B cell (primary cell): ENCODE measurements around the gene CEACAM21. TPM values are rescaled to one million over a fixed set of nuclear protein-coding genes. Genes with fewer than 3 reads are reported as not detected.

Experiments used
- ATAC-seq: fragments of 200-7000 bp; cut with Tn5 transposase; one replicate; pipeline ENCODE4 v1.10.0; 2021; ENCODE audit warnings: low read depth, mild to moderate bottlenecking, moderate number of reproducible peaks, moderate library complexity
- CTCF ChIA-PET: fragments of 350-600 bp; sonication (Branson Sonifier 250); formaldehyde crosslinking; loops from one replicate; lab custom pipeline; 2021; ENCODE audit warnings: antibody characterized with exemption, inconsistent platforms; lab: Charles Lee
- POLR2A ChIA-PET: fragments of 350-600 bp; sonication (Branson Sonifier 250); formaldehyde crosslinking; loops from one replicate; lab custom pipeline; 2021; ENCODE audit warnings: antibody characterized with exemption; lab: Charles Lee
- DNase-seq: peaks from one replicate; pipeline ENCODE4 v3.0.0; 2013
- H2AFZ ChIP-seq: 2 replicates; pipeline ENCODE4 v1.6.1; 2012; ENCODE audit warnings: mild to moderate bottlenecking, low read depth, low read length; ENCODE audit not compliant: insufficient read depth, poor library complexity, severe bottlenecking
- H3K27ac ChIP-seq, 2 donors: 1 replicate in 1 of 2; 2 replicates in 1 of 2; pipeline ENCODE4 v1.5.1; 2012 to 2013; ENCODE audit warnings: low read length in 2 of 2, mild to moderate bottlenecking in 2 of 2, moderate library complexity in 1 of 2
- H3K27me3 ChIP-seq, 4 experiments: fragments of 200-600 bp in 1 of 4; sonication (generic) in 1 of 4; replicated peaks in 1 of 4; 1 replicate in 2 of 4; 2 replicates in 2 of 4; pipeline versions ENCODE4 v1.6.1 to v1.7.0; 2013 to 2016; ENCODE audit warnings: low read length in 3 of 4, mild to moderate bottlenecking in 2 of 4, mixed read lengths in 1 of 4, moderate library complexity in 1 of 4; ENCODE audit not compliant: insufficient read depth in 4 of 4, control insufficient read depth in 3 of 4; ENCODE audit errors: control extremely low read depth in 1 of 4
- H3K36me3 ChIP-seq, 2 experiments: replicated peaks in 1 of 2; 1 replicate in 1 of 2; 2 replicates in 1 of 2; pipeline versions ENCODE4 v1.6.1 to v1.7.1; 2013; ENCODE audit warnings: low read length in 1 of 2; ENCODE audit not compliant: insufficient read depth in 2 of 2, control insufficient read depth in 1 of 2; ENCODE audit errors: control extremely low read depth in 1 of 2, extremely low read depth in 1 of 2
- H3K4me1 ChIP-seq, 2 donors: fragments of 200-600 bp in 1 of 2; sonication (generic) in 1 of 2; 1 replicate in 1 of 2; 2 replicates in 1 of 2; pipeline versions ENCODE4 v1.5.1 to v1.6.1; 2013 to 2017; ENCODE audit warnings: low read length in 2 of 2; ENCODE audit not compliant: control insufficient read depth in 2 of 2, insufficient read depth in 2 of 2
- H3K4me2 ChIP-seq: replicated peaks from 2 replicates; pipeline ENCODE3; 2012; ENCODE audit warnings: mild to moderate bottlenecking, low read depth, low read length; ENCODE audit not compliant: poor library complexity, severe bottlenecking
- H3K4me3 ChIP-seq, 5 experiments: fragments of 200-600 bp in 1 of 5; sonication (generic) in 1 of 5; 1 replicate in 3 of 5; 2 replicates in 2 of 5; pipeline versions ENCODE4 v1.5.1 to v1.7.0; 2011 to 2016; ENCODE audit warnings: low read length in 4 of 5, mild to moderate bottlenecking in 4 of 5, low read depth in 2 of 5, control low read depth in 1 of 5, moderate library complexity in 1 of 5; ENCODE audit not compliant: insufficient read depth in 1 of 5; ENCODE audit errors: control extremely low read depth in 1 of 5, extremely low read depth in 1 of 5
- H3K79me2 ChIP-seq: fragments of 200-600 bp; sonication (generic); one replicate; pipeline ENCODE4 v1.6.0; 2016; ENCODE audit warnings: low read length; ENCODE audit not compliant: control insufficient read depth, insufficient read depth
- H3K9ac ChIP-seq: fragments of 200-600 bp; sonication (generic); 2 replicates; pipeline ENCODE4 v1.6.1; 2017; ENCODE audit warnings: mild to moderate bottlenecking, low read length, moderate library complexity
- H3K9me3 ChIP-seq, 3 donors: one replicate each; pipeline versions ENCODE4 v1.6.1 to v1.7.1; 2013; ENCODE audit warnings: low read length in 2 of 3; ENCODE audit not compliant: control insufficient read depth in 2 of 3, insufficient read depth in 1 of 3; ENCODE audit errors: control extremely low read depth in 1 of 3
- H4K20me1 ChIP-seq: 2 replicates; pipeline ENCODE4 v1.6.0; 2012; ENCODE audit warnings: mild to moderate bottlenecking, low read length; ENCODE audit not compliant: insufficient read depth, control insufficient read depth, poor library complexity, severe bottlenecking
- H3K27ac Mint-ChIP-seq: one replicate; pipeline ENCODE4 v1.8.0; 2021; ENCODE audit warnings: mixed read lengths
- H3K27me3 Mint-ChIP-seq: one replicate; pipeline ENCODE4 v1.8.0; 2021; ENCODE audit warnings: mixed read lengths
- H3K4me1 Mint-ChIP-seq: one replicate; pipeline ENCODE4 v1.8.0; 2021; ENCODE audit warnings: mixed read lengths
- H3K4me3 Mint-ChIP-seq: one replicate; pipeline ENCODE4 v1.8.0; 2021; ENCODE audit warnings: mixed read lengths
- H3K9me3 Mint-ChIP-seq: one replicate; pipeline ENCODE4 v1.8.0; 2022; ENCODE audit warnings: mixed read lengths; ENCODE audit not compliant: insufficient read depth
- EZH2 ChIP-seq: IDR thresholded peaks from 2 replicates; pipeline ENCODE4 v1.6.1; 2012; ENCODE audit warnings: borderline replicate concordance, low read depth, mild to moderate bottlenecking, moderate library complexity, low read length; ENCODE audit not compliant: insufficient read depth, poor library complexity, severe bottlenecking
- WGBS: methylation state at CpG from one replicate; pipeline ENCODE4 v1.1.5; 2013; ENCODE audit warnings: missing lambda C conversion rate; ENCODE audit not compliant: insufficient coverage; 5-methylcytosine and 5-hydroxymethylcytosine counted together
- intact Hi-C: fragments of 100-400 bp; cut with micrococcal nuclease; formaldehyde crosslinking; loops from one replicate; pipeline ENCODE4 v1.10.0; 2022
- polyA plus RNA-seq: library from polyadenylated mRNA; depleted of rRNA; stranded (reverse); fragments of >200 nt; gene quantifications from 2 replicates; pipeline ENCODE4 v1.2.3, GENCODE V29; 2012
- total RNA-seq, 2 donors: library from RNA; stranded (reverse); fragments of 120-200 nt in 1 of 2; gene quantifications; 1 replicate in 1 of 2; 2 replicates in 1 of 2; pipeline versions ENCODE4 v1.2.3 to v1.2.4, GENCODE V29; 2013 to 2022
- TF ChIP-seq, protein P1 (sequence below): fragments of 200-600 bp; IDR thresholded peaks from one replicate; pipeline ENCODE4 v1.8.0; 2022; ENCODE audit warnings: antibody characterized with exemption, mild to moderate bottlenecking

Gene CEACAM21
- total and polyA plus RNA-seq, 2 donors (not counting 1 experiment from before 2014, with no cell fraction given), result 18.9 to 27.3 TPM

DNA sequence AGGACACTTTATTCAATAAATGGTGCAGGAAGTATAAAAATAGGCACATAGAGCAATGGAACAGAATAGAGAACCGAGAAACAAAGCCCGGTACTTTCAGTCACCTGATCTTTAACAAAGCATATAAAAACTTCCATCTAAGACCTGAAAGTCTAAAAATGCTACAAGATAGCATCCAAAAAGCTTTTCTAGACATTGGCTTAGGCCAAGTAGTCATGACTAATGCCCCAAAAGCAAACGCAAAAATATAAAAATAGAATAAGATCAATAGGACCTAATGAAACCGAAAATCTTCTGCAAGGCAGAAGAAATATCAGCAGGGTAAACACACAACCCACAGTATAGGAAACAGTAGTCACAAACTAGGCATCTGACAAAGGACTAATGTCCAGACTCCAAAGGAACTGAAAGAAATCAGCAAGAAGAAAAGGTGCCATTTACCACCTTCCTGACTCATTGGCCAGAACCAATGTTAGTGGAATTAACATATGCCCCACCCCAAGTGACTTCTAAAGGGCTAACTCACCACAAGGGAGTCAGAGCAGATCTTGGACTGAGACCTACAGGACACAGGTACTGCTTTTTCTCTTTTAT, 40.8 kb upstream of the CEACAM21 start:
- DNase-seq, result peak; percentile 79
- H3K9me3 ChIP-seq, result peaks cover 0 to 28% (median 12%) of the 10 kb centered on the region in 3 donors
- H3K4me3 Mint-ChIP-seq, result peak overlapping the region; percentile 79
- H3K27ac Mint-ChIP-seq, result peak overlapping the region; percentile 95
- CTCF ChIA-PET, result interaction anchor here (1.0 to 16.4 kb wide), 5 partner anchors 12 to 95 kb away, joined by 3 to 549 read pairs (median 10); partner anchors contain the start of gene DMAC2
- peaks cover 71% of the 10 kb centered on the region for H3K4me1 Mint-ChIP-seq
- peak overlapping the region; percentile 49 for H3K9ac ChIP-seq
- WGBS, result 0% methylated on average over 1 of the region's 4 CpGs
- peak overlapping the region; percentile 79 to 87 for H3K27ac ChIP-seq
- no peaks in the 10 kb centered on the region for H3K36me3 ChIP-seq
- TF ChIP-seq EZH2, result no peak
- TF ChIP-seq, protein P1, sequence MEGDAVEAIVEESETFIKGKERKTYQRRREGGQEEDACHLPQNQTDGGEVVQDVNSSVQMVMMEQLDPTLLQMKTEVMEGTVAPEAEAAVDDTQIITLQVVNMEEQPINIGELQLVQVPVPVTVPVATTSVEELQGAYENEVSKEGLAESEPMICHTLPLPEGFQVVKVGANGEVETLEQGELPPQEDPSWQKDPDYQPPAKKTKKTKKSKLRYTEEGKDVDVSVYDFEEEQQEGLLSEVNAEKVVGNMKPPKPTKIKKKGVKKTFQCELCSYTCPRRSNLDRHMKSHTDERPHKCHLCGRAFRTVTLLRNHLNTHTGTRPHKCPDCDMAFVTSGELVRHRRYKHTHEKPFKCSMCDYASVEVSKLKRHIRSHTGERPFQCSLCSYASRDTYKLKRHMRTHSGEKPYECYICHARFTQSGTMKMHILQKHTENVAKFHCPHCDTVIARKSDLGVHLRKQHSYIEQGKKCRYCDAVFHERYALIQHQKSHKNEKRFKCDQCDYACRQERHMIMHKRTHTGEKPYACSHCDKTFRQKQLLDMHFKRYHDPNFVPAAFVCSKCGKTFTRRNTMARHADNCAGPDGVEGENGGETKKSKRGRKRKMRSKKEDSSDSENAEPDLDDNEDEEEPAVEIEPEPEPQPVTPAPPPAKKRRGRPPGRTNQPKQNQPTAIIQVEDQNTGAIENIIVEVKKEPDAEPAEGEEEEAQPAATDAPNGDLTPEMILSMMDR, result no peak
- ATAC-seq, result peak; percentile 50
- no peaks in the 10 kb centered on the region for H4K20me1 ChIP-seq
- H3K4me3 ChIP-seq, result peak overlapping the region; percentile 34 to 61 (median 48)
- H3K4me1 ChIP-seq, result peaks cover 69 to 74% of the 10 kb centered on the region in 2 donors
- H2AFZ ChIP-seq, result no peak overlapping the region
- intact Hi-C loops, result loop anchor here (1.0 kb wide), 4 partner anchors 14 to 86 kb away; no protein-coding TSS in a partner anchor
- H3K27me3 Mint-ChIP-seq, result no peaks in the 10 kb centered on the region
- H3K9me3 Mint-ChIP-seq, result peaks cover 4% of the 10 kb centered on the region
- H3K27me3 ChIP-seq, result no peaks in the 10 kb centered on the region
- H3K4me2 ChIP-seq, result peak overlapping the region; percentile 75
- H3K79me2 ChIP-seq, result peaks cover 46% of the 10 kb centered on the region
- POLR2A ChIA-PET, result no interaction called here

DNA sequence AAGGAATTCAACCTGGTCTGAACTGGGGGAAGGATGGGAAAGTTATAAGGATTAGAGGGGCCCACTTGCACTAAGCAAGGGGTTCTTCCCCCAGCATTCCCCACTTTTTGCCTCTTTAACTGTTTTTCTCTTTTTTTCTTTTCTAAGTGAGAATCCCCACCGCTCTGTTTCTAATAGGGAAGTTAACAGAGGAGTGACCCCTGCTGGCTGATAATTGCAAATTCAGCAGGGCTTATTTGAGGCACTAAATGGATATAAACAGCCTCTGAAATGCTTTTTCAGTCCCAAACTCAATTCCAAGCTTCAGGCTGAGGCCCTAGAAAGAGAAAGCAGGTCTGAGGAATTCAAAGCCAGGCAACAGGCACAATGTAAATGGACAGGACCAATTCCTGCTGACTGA, 38.2 kb upstream of the CEACAM21 start:
- Mint-ChIP-seq H3K4me1 (peaks cover 60% of the 10 kb centered on the region), H3K4me3 (peak overlapping the region; percentile 26), H3K9me3 (no peaks in the 10 kb centered on the region), H3K27me3 (no peaks in the 10 kb centered on the region), H3K27ac (peak overlapping the region; percentile 75)
- CTCF ChIA-PET, result interaction anchor here (0.6 to 16.4 kb wide), 6 partner anchors 8 to 334 kb away, joined by 3 to 549 read pairs (median 7); no protein-coding TSS in a partner anchor
- ATAC-seq, result no peak
- H3K9ac ChIP-seq, result no peak overlapping the region
- peaks cover 0 to 15% (median 5%) of the 10 kb centered on the region in 3 donors for H3K9me3 ChIP-seq
- no peak for TF ChIP-seq EZH2
- TF ChIP-seq, protein P1, result peak; percentile 49
- H3K79me2 ChIP-seq, result peaks cover 50% of the 10 kb centered on the region
- peak overlapping the region in 1 of 5 experiments; percentile 19 for H3K4me3 ChIP-seq
- no peaks in the 10 kb centered on the region for H3K36me3 ChIP-seq
- DNase-seq, result peak; percentile 51
- no peaks in the 10 kb centered on the region for H4K20me1 ChIP-seq
- intact Hi-C loops, result no loop called here
- H3K27me3 ChIP-seq, result no peaks in the 10 kb centered on the region
- peak overlapping the region in 1 of 2 donors; percentile 13 for H3K27ac ChIP-seq
- WGBS, result no CpG with 5 or more reads among the region's 1 CpG
- H3K4me2 ChIP-seq, result peak overlapping the region; percentile 18
- H2AFZ ChIP-seq, result no peak overlapping the region
- H3K4me1 ChIP-seq, result peaks cover 58% of the 10 kb centered on the region in 2 donors
- POLR2A ChIA-PET, result no interaction called here
